Spleen (tissue), 11 donors: Measurements from ENCODE around the gene PLPP3. TPM values are rescaled to one million over a fixed set of nuclear protein-coding genes. Genes with fewer than 3 reads are reported as not detected.
"Not testable (repeated sequence)": the region's sequence is repeated elsewhere in the genome, so short reads cannot be mapped to it uniquely, and the experiment has no call there.

Source experiments
- DNase-seq: peaks from one replicate; pipeline ENCODE4 v3.0.0-alpha.2; 2020
- H3K27ac ChIP-seq, 8 donors: fragments of 200-600 bp; sonication (generic) in 7 of 8; 1 replicate in 4 of 8; 2 replicates in 4 of 8; pipeline versions ENCODE4 v1.5.0 to v1.8.0; 2016 to 2021; ENCODE audit warnings: inconsistent platforms in 4 of 8, mild to moderate bottlenecking in 4 of 8, moderate library complexity in 1 of 8
- H3K27me3 ChIP-seq, 7 donors: fragments of 200-600 bp; sonication (generic) in 6 of 7; replicated peaks in 1 of 7; 1 replicate in 4 of 7; 2 replicates in 3 of 7; pipeline versions ENCODE4 v1.5.0 to v1.8.0; 2016 to 2021; ENCODE audit warnings: inconsistent platforms in 3 of 7, mild to moderate bottlenecking in 1 of 7
- H3K36me3 ChIP-seq, 6 donors: fragments of 200-600 bp; sonication (generic) in 5 of 6; 1 replicate in 4 of 6; 2 replicates in 2 of 6; pipeline versions ENCODE4 v1.5.0 to v1.8.0; 2016 to 2021; ENCODE audit warnings: inconsistent platforms in 2 of 6
- H3K4me1 ChIP-seq, 6 donors: fragments of 200-600 bp; sonication (generic) in 5 of 6; 1 replicate in 3 of 6; 2 replicates in 3 of 6; pipeline versions ENCODE4 v1.5.0 to v1.8.0; 2016 to 2021; ENCODE audit warnings: inconsistent platforms in 3 of 6
- H3K4me3 ChIP-seq, 8 donors: fragments of 200-600 bp; sonication (generic) in 7 of 8; 1 replicate in 4 of 8; 2 replicates in 4 of 8; pipeline versions ENCODE4 v1.5.0 to v1.8.0; 2016 to 2021; ENCODE audit warnings: inconsistent platforms in 4 of 8, mild to moderate bottlenecking in 4 of 8, moderate library complexity in 2 of 8
- H3K9me3 ChIP-seq, 8 donors: fragments of 200-600 bp; sonication (generic) in 7 of 8; 1 replicate in 4 of 8; 2 replicates in 4 of 8; pipeline versions ENCODE4 v1.5.0 to v1.8.0; 2016 to 2021; ENCODE audit warnings: inconsistent platforms in 4 of 8
- CTCF ChIP-seq, 11 experiments: fragments of 200-600 bp in 7 of 11; fragments of 450-650 bp in 4 of 11; sonication (generic) in 4 of 11; IDR thresholded peaks in 8 of 11; conservative IDR thresholded peaks in 3 of 11; 1 replicate in 7 of 11; 2 replicates in 4 of 11; pipeline versions ENCODE4 v1.4.0 to v1.8.0; 2016 to 2021; ENCODE audit warnings: antibody characterized with exemption in 11 of 11, inconsistent platforms in 4 of 11, mild to moderate bottlenecking in 1 of 11
- POLR2A ChIP-seq, 3 donors: fragments of 450-650 bp; IDR thresholded peaks; one replicate each; pipeline ENCODE4 v1.5.1; 2017; ENCODE audit warnings: antibody characterized with exemption in 3 of 3, mild to moderate bottlenecking in 1 of 3
- POLR2AphosphoS5 ChIP-seq, 3 donors: sonication (generic); formaldehyde crosslinking; IDR thresholded peaks; one replicate each; pipeline ENCODE4 v1.5.1; 2017; ENCODE audit warnings: antibody characterized with exemption in 3 of 3
- WGBS, 5 donors: extraction: QIAGEN DNeasy Blood & Tissue Kit in 3 of 5; methylation state at CpG; one replicate each; pipeline versions ENCODE4 v1.1.5 to v1.1.7; 2013 to 2018; 5-methylcytosine and 5-hydroxymethylcytosine counted together
- intact Hi-C: fragments of 100-400 bp; cut with DNase I; formaldehyde crosslinking; loops from one replicate; pipeline ENCODE4 v1.15.0; 2023; ENCODE audit warnings: low total_unique reads
- polyA plus RNA-seq, 3 donors: library from polyadenylated mRNA; stranded (reverse); fragments of 200-250 nt; gene quantifications; one replicate each; pipeline ENCODE4 v1.2.1, GENCODE V29; 2013
- total RNA-seq, 7 donors: library from RNA; depleted of rRNA in 3 of 7; stranded (reverse); fragments of >200 nt in 3 of 7; fragmentation: NEBNext Ultra II Directional in 4 of 7; extraction: Animal tissue kit (Norgen Biotek cat#: 25700) in 4 of 7; gene quantifications; one replicate each; pipeline versions ENCODE4 v1.1.0 to v1.2.1, GENCODE V29; 2016 to 2021
- donor health status: healthy with polysubstance abuse.
- donor health status: DM: no; HTN: no; CAD: no; lungs with moderate emphysema.
- donor health status: DM: no; HTN: no; CAD: no.
- donor health status: Bipolar disorder and iron deficiency.
- donor health status: healthy.
- donor health status: DM: no; HTN: no; CAD: no.
- donor health status: DM: yes; HTN: yes; CAD: no.

PLPP3 gene
- total and polyA plus RNA-seq, 10 donors = 6.7 to 90.0 (median 55.1) TPM

DNA sequence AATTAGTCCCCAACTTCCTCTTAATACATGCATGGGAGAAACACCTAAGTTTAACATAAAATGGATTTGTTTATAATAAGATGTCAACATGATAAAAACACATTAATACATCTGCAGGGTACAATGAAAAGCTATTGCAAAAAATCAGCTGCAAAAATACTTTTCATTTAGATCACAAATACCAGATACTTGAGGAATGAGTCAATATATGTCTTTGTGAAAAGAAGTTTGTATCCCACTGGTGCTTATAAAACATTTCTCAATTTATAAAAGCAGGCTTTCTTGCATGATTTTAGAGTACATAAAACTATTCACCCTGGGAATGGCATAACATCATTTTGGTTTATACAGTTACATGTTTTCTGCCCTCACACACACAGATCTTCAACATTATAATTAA, 47.2 kb upstream of the PLPP3 start:
- Histone ChIP-seq H3K27me3 (peaks cover 0 to 5% (median 0%) of the 10 kb centered on the region in 7 donors), H3K9me3 (no peaks in the 10 kb centered on the region), H3K36me3 (no peaks in the 10 kb centered on the region), H3K4me1 (no peaks in the 10 kb centered on the region), H3K4me3 (no peak overlapping the region), H3K27ac (no peak overlapping the region)
- TF ChIP-seq POLR2AphosphoS5 (IDR thresholded peaks at IDR 0.05) (no peak), CTCF (IDR thresholded peaks at IDR 0.05 in 8 of 11, conservative IDR thresholded peaks at IDR 0.05 in 3 of 11) (no peak), POLR2A (IDR thresholded peaks at IDR 0.05) (no peak)
- no peak for DNase-seq
- intact Hi-C loops = no loop called here

DNA sequence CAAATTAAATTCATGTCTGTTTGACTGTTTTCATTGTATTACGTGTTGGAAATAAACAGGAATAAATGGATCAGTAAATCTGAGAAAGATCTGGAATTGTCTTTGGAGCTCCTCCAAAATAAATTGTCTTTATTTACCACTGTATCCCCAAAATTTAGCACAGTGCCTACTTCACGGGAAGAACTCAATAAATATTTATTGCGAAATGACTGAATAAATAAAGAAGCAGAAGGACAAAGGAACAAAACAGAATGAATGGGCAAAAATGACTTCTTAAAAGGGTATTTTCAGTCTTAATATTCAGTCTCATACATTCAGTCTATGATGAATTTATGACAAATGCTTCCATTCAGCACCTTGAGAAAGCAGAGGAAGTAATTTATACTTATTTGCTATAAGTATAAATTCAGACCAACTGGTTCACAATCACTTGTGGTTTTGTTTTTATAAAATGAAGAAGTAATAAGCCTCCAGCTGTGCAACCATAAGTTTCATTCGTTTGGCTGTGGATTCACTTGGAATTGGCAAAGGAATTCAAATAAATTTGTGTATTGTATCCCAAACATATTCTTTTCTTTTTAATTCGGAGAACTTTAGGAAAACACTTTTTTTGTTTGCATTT, 46.6 kb upstream of the PLPP3 start:
- H3K4me1 ChIP-seq = no peaks in the 10 kb centered on the region
- H3K27me3 ChIP-seq = peaks cover 0 to 5% (median 0%) of the 10 kb centered on the region in 7 donors
- no peaks in the 10 kb centered on the region for H3K9me3 ChIP-seq
- H3K36me3 ChIP-seq = no peaks in the 10 kb centered on the region
- DNase-seq = no peak
- 53 to 60% (median 56%) methylated on average over 5 of the region's 5 CpGs for WGBS, 5 donors
- H3K27ac ChIP-seq = no peak overlapping the region
- no peak overlapping the region for H3K4me3 ChIP-seq
- no peak for TF ChIP-seq POLR2AphosphoS5 (IDR thresholded peaks at IDR 0.05)
- TF ChIP-seq CTCF (IDR thresholded peaks at IDR 0.05 in 8 of 11, conservative IDR thresholded peaks at IDR 0.05 in 3 of 11) = no peak
- TF ChIP-seq POLR2A (IDR thresholded peaks at IDR 0.05) = no peak
- intact Hi-C loops = no loop called here

DNA sequence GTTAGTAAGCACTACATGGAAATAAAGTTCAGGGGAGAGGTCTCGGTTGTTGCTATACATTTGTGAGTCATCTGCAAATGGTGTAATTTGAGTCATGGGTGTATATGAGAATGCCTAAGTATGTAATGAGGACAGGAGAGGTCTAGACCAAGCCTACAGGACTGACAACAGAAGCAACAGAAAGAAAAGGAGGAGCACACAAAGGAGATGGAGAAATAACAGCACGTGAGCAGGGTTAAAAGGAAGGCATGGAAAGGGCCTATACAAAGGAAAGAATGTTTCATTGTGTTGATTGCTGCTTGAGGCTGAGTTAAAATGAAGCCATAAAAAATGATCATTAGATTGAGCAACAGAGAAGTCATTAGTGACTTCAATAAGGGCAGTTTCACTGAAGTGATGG, 37.8 kb upstream of the PLPP3 start:
- DNase-seq = no peak
- peaks cover 0 to 7% (median 0%) of the 10 kb centered on the region in 7 donors for H3K27me3 ChIP-seq
- WGBS, 5 donors = 73 to 89% (median 84%) methylated on average over 2 of the region's 2 CpGs
- H3K36me3 ChIP-seq = no peaks in the 10 kb centered on the region
- H3K4me3 ChIP-seq = no peak overlapping the region
- intact Hi-C loops = no loop called here
- H3K4me1 ChIP-seq = no peaks in the 10 kb centered on the region
- H3K27ac ChIP-seq = no peak overlapping the region
- no peak for TF ChIP-seq POLR2AphosphoS5 (IDR thresholded peaks at IDR 0.05)
- TF ChIP-seq POLR2A (IDR thresholded peaks at IDR 0.05) = no peak
- TF ChIP-seq CTCF (IDR thresholded peaks at IDR 0.05 in 8 of 11, conservative IDR thresholded peaks at IDR 0.05 in 3 of 11) = no peak
- peaks cover 0 to 17% (median 8%) of the 10 kb centered on the region in 8 donors for H3K9me3 ChIP-seq

GRCh38 chr1:56610770-56611169, 31.4 kb upstream of the PLPP3 start:
- intact Hi-C loops, H3K27me3 ChIP-seq, H3K4me1 ChIP-seq, DNase-seq, H3K27ac ChIP-seq, H3K36me3 ChIP-seq, H3K4me3 ChIP-seq: not testable (repeated sequence)
- WGBS, 5 donors = 92 to 95% (median 94%) methylated on average over 6 of the region's 6 CpGs
- H3K9me3 ChIP-seq = peaks cover 0 to 36% (median 15%) of the 10 kb centered on the region in 8 donors

- intact Hi-C loops, H3K4me3 ChIP-seq, DNase-seq, H3K27ac ChIP-seq, H3K27me3 ChIP-seq, H3K36me3 ChIP-seq, H3K4me1 ChIP-seq: not testable (repeated sequence)
- H3K9me3 ChIP-seq = peaks cover 0 to 36% (median 15%) of the 10 kb centered on the region in 8 donors
- 29 to 67% (median 48%) methylated on average over 2 of the region's 2 CpGs for WGBS, 5 donors
Measured at GRCh38 chr1:56610097-56610496, 30.7 kb upstream of the PLPP3 start.

DNA sequence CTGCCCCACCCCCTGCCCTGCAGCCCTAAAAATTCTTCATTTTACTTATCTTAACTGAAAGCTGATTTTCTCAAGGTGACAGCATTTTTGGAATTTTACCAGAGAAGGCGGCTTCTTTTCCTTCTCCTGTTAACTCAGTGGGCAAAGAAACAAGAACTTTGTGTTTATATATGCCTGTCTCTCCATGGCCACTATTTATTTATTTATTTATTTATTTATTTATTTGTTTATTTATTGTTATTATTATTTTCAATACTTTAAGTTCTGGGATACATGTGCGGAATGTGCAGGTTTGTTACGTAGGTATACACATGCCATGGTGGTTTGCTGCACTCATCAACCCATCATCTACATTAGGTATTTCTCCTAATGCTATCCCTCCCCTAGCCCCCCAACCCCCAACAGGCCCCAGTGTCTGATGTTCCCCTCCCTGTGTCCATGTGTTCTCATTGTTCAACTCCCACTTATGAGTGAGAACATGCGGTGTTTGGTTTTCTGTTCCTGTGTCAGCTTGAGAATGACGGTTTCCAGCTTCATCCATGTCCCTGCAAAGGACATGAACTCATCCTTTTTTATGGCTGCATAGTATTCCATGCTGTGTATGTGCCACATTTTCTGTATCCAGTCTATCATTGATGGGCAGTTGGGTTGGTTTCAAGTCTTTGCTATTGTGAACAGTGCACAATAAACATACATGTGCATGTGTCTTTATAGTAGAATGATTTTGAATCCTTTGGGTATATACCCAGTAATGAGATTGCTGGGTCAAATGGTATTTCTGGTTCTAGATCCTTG, 16.2 kb upstream of the PLPP3 start:
- WGBS, 5 donors = 91 to 98% (median 97%) methylated on average over 5 of the region's 5 CpGs
- H3K36me3 ChIP-seq, H3K9me3 ChIP-seq, DNase-seq, intact Hi-C loops, H3K27me3 ChIP-seq, H3K27ac ChIP-seq, H3K4me3 ChIP-seq, H3K4me1 ChIP-seq: not testable (repeated sequence)
